ENCODE results near the gene EDDM13. TPM values are rescaled to one million over a fixed set of nuclear protein-coding genes. Genes with fewer than 3 reads are reported as not detected.
A peak's percentile ranks its signal among the peaks of the same experiment; 100 is the strongest.
"Not testable (repeated sequence)": the region's sequence is repeated elsewhere in the genome, so short reads cannot be mapped to it uniquely, and the experiment has no call there.

Gene EDDM13, protein sequence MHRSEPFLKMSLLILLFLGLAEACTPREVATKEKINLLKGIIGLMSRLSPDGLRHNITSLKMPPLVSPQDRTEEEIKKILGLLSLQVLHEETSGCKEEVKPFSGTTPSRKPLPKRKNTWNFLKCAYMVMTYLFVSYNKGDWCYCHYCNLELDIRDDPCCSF
- total RNA-seq (2014; rRNA removed; shearing (Covaris generic)): not detected in 2 replicates
- not detected in 2 replicates for polyA plus RNA-seq (2015; cell fraction: cytosol; rRNA removed)
- polyA plus RNA-seq (2015; cell fraction: nucleus; rRNA removed): not detected in 2 replicates

- in situ Hi-C loops (cut with HindIII; ENCODE audit: low pct_unique_long_range_greater_than_20kb, low sequenced_read_pairs): no loop called here
- DNase-seq (ENCODE audit: low read depth, low spot score): no peak
These were observed at the start of gene EDDM13 for GRCh38 chr19:56272161-56272798. Gene EDDM13, plus strand, starts transcription at chr19:56272748. Its CDS starts 87 bp downstream, at chr19:56272835.

GRCh38 chr19:56222901-56223300, 49.6 kb upstream of the EDDM13 start:
- in situ Hi-C loops (cut with HindIII; ENCODE audit: low pct_unique_long_range_greater_than_20kb, low sequenced_read_pairs): no loop called here
- DNase-seq (ENCODE audit: low read depth, low spot score): no peak

GRCh38 chr19:56223481-56223880, 49.1 kb upstream of the EDDM13 start:
- DNase-seq (ENCODE audit: low read depth, low spot score): no peak
- in situ Hi-C loops (cut with HindIII; ENCODE audit: low pct_unique_long_range_greater_than_20kb, low sequenced_read_pairs): no loop called here

GRCh38 chr19:56245121-56245740, 27.3 kb upstream of the EDDM13 start:
- no peak for DNase-seq (ENCODE audit: low read depth, low spot score)
- in situ Hi-C loops (cut with HindIII; ENCODE audit: low pct_unique_long_range_greater_than_20kb, low sequenced_read_pairs): no loop called here

GRCh38 chr19:56245764-56246163, 26.8 kb upstream of the EDDM13 start:
- in situ Hi-C loops (cut with HindIII; ENCODE audit: low pct_unique_long_range_greater_than_20kb, low sequenced_read_pairs); DNase-seq (ENCODE audit: low read depth, low spot score): not testable (repeated sequence)

- in situ Hi-C loops (cut with HindIII; ENCODE audit: low pct_unique_long_range_greater_than_20kb, low sequenced_read_pairs): not testable (repeated sequence)
These were observed 23.7 kb upstream of the EDDM13 start for GRCh38 chr19:56248736-56249338.

DNA sequence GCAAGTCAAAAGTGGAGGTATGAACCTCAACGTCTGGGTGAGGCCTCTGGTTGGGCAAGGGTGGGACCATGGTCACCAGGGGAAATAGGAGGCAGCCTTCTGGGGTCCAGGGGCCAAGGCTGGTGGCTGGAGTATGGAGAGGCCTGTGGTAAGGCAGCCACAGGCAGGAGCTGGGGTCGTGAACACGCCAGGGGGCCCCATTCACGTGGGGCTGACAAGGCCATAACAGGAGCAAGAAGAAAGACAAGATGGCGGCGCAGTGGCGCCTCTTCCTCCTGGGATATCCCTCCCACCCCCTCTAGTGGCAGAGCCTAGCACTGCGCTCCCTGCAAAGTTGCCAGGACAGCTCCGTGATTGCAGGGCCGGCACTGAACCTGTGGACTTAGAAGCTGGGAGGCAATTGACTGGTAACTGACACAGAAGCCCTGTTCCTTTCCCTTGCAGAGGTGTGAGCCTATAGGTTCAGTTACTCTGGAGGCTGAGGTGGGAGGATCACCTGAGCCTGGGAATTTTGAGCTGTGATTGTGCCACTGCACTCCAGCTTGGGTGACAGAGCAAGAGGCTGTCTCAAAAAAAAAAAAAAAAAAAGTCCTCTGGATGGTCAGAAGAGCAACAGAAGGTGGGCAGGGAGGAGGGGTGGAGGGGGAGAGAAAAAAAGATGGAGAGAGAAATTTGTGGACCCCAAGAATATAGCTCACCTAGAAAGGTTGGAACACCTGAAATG, 19.7 kb upstream of the EDDM13 start:
- in situ Hi-C loops (cut with HindIII; ENCODE audit: low pct_unique_long_range_greater_than_20kb, low sequenced_read_pairs): no loop called here
- peak; percentile 83 for DNase-seq (ENCODE audit: low read depth, low spot score)

More at GRCh38 chr19:56248736-56249338, 23.7 kb upstream of the EDDM13 start:
- not testable (repeated sequence) for DNase-seq (ENCODE audit: low read depth, low spot score)

GRCh38 chr19:56253737-56254136, 18.8 kb upstream of the EDDM13 start:
- in situ Hi-C loops (cut with HindIII; ENCODE audit: low pct_unique_long_range_greater_than_20kb, low sequenced_read_pairs): no loop called here
- DNase-seq (ENCODE audit: low read depth, low spot score): peak; percentile 73

- DNase-seq (ENCODE audit: low read depth, low spot score): no peak
- in situ Hi-C loops (cut with HindIII; ENCODE audit: low pct_unique_long_range_greater_than_20kb, low sequenced_read_pairs): no loop called here
These were observed 14.3 kb upstream of the EDDM13 start for GRCh38 chr19:56258272-56258671.

- in situ Hi-C loops (cut with HindIII; ENCODE audit: low pct_unique_long_range_greater_than_20kb, low sequenced_read_pairs): no loop called here
- no peak for DNase-seq (ENCODE audit: low read depth, low spot score)
These were observed 11.4 kb upstream of the EDDM13 start for GRCh38 chr19:56261145-56261544.

- DNase-seq (ENCODE audit: low read depth, low spot score); in situ Hi-C loops (cut with HindIII; ENCODE audit: low pct_unique_long_range_greater_than_20kb, low sequenced_read_pairs): not testable (repeated sequence)
These were observed 10.6 kb upstream of the EDDM13 start for GRCh38 chr19:56261932-56262331.

GRCh38 chr19:56263319-56263718, 9.2 kb upstream of the EDDM13 start:
- in situ Hi-C loops (cut with HindIII; ENCODE audit: low pct_unique_long_range_greater_than_20kb, low sequenced_read_pairs): no loop called here
- no peak for DNase-seq (ENCODE audit: low read depth, low spot score)

DNA sequence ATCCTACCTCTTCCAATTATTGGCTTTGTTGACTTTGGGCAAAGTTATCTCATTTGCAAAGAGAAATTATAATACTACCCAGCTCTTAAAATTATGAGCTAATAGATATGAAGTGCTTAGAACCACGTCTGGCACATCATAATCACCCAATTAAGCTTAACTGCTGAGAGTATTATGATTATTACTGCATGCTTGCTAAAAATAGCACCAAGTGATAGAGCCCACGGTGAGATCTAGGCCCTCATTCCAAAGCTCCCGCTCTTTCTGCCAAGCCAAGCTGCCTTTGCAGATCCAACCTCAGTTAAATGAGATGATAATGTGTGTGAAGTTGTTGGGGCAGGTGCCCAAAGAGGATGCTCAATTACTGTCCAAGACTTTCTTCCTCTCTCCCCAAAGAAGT, 6.5 kb upstream of the EDDM13 start:
- in situ Hi-C loops (cut with HindIII; ENCODE audit: low pct_unique_long_range_greater_than_20kb, low sequenced_read_pairs): no loop called here
- no peak for DNase-seq (ENCODE audit: low read depth, low spot score)

DNA sequence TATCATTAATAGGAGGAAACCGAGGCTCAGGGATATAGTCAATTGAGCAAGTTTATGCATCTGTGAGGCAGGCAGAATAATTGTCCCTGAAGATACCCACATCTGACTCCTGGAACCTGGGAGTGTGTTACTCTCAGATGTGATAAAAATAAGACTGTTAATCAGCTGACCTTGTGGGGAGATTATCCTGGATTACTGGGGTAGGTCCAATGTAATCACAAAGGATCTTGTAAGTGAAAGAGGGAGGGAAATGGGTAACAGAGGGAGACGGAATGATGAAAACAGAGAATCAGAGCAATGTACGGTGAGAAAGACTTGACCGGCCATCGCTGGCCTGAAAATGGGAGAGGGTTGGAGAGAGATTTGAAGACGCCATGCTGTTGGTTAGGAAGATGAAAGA, 3.2 kb upstream of the EDDM13 start:
- in situ Hi-C loops (cut with HindIII; ENCODE audit: low pct_unique_long_range_greater_than_20kb, low sequenced_read_pairs): no loop called here
- DNase-seq (ENCODE audit: low read depth, low spot score): no peak

DNA sequence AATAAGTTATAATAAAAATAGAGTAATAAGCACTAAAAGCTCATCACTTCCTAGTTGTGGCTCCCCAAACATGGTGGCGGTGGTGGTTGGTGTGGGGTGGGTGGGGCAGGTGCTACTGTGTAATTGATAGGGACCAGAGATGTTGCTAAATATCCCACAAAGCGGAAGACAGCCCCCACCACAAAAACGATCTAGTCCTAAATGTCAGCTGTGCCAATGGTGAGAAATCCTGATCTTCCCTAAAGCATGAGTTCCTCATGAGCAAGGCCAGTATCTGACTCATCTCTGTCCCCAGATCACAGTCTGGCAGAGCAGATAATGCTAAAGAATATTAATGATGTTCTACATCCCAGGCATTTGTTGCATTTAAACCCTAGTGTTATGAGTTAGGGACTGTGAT, 1.9 kb upstream of the EDDM13 start:
- DNase-seq (ENCODE audit: low read depth, low spot score): no peak
- in situ Hi-C loops (cut with HindIII; ENCODE audit: low pct_unique_long_range_greater_than_20kb, low sequenced_read_pairs): no loop called here

GRCh38 chr19:56271151-56271550, 1.4 kb upstream of the EDDM13 start:
- in situ Hi-C loops (cut with HindIII; ENCODE audit: low pct_unique_long_range_greater_than_20kb, low sequenced_read_pairs): no loop called here
- no peak for DNase-seq (ENCODE audit: low read depth, low spot score)

GRCh38 chr19:56273563-56274117, 1.1 kb downstream of the EDDM13 start:
- in situ Hi-C loops (cut with HindIII; ENCODE audit: low pct_unique_long_range_greater_than_20kb, low sequenced_read_pairs): no loop called here
- no peak for DNase-seq (ENCODE audit: low read depth, low spot score)

DNA sequence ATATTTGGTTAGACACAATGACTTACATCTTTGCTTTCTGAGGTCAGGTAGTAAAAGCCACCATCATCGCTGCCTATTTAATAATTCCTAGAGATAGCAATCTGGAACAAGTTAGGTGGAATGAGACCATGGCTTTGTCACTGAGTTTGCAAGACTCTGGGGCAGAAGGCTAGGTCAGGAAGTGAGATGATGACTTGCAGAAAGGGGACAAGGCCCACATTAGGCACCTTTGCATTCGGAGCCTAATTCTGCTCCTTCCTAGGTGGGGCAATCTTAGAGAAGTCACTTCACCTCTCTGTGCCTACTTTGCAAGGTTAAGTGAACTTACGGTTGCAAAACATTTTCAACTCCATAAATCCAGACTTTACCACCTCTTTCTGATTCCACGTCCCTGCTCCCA, 10.3 kb downstream of the EDDM13 start:
- in situ Hi-C loops (cut with HindIII; ENCODE audit: low pct_unique_long_range_greater_than_20kb, low sequenced_read_pairs): no loop called here
- DNase-seq (ENCODE audit: low read depth, low spot score): no peak
